HG03064 (cell line): ENCODE results near the gene SEMA3C.
"Not testable (repeated sequence)": the region's sequence is repeated elsewhere in the genome, so short reads cannot be mapped to it uniquely, and the experiment has no call there.

Experiments used
- ATAC-seq: cut with Tn5 transposase; IDR thresholded peaks from one replicate; pipeline ENCODE4 v1.9.1; 2021; ENCODE audit warnings: low read depth; ENCODE audit not compliant: unreplicated experiment

SEMA3C gene

GRCh38 chr7:80929619-80930018 lies 10.8 kb upstream of the SEMA3C start:
- no peak for ATAC-seq

DNA sequence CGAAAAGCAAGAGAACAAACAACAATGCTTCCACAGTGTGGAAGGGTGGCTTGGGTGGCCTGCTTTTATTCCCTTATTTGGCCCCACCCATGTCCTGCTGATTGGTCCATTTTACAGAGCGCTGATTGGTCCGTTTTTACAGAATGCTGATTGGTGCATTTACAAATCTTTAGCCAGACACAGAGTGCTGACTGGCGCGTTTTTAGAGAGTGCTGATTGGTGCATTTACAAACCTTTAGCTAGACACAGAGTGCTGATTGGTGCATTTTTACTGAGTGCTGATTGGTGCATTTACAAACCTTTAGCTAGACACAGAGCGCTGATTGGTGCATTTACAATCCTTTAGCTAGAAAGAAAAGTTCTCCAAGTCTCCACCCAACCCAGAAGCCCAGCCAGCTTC lies 8.1 kb upstream of the SEMA3C start:
- ATAC-seq = not testable (repeated sequence)

DNA sequence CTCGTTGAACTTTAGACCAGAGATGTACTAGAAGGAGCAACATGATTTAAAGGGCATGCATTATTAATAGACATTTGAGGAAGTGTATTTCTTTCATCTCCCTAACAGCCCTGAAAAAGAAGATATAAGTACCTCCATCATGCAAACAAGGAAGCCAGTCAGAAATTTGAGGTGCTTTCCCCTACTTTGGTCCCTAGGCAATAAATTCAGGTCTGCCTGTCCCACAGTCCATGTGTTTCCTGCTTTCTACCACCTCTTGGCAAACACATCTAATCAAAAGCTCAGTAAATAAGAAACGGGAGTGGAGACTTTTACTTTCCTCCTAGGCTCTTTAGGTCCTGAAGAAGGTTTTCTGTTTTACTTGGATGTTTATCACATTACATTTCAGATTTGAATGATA lies 5.2 kb upstream of the SEMA3C start:
- ATAC-seq = no peak

DNA sequence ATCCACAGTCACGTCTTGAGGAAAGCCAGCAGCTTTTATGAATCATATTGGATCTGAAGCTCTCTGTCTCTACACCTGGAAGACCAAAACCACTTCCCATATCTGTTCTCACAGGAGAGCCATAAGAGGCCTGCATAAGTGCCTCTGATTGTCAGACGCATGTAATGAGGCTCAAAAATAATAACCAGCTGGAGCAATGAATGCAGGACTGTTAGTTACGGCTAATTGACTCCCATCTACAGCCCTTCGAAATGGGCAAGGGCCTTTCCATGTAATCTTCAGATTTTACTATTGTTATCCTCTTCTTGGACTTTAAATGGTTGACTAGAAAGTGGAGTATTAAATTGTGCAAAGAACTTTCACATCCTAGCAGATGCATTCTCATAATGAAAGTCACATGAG lies 4.4 kb upstream of the SEMA3C start:
- ATAC-seq = no peak

GRCh38 chr7:80922253-80923049 lies 3.6 kb upstream of the SEMA3C start:
- ATAC-seq = no peak

GRCh38 chr7:80921130-80921529 lies 2.3 kb upstream of the SEMA3C start:
- ATAC-seq = no peak

- ATAC-seq = no peak
These were observed 452 bp downstream of the SEMA3C start for GRCh38 chr7:80918399-80918798.

GRCh38 chr7:80916770-80917741 lies 1.8 kb downstream of the SEMA3C start:
- no peak for ATAC-seq

DNA sequence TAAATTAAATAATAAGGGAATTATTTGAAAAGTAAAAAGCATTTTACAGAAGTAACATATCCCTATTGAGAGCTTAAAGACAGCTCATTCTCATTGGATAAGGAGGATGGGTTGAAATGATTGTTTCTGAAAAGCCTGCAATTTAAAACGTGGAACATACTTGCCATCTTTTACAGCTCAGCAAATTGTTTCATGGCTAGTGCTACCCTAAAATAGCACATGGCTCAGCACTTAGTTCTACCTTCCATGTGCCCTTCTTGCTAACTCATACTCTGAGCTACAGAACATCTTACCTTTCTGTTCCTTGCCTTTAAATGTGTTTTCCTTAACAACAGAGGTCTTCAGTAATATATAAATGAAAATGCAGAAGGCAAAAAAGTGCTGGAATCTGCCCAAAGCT lies 8.6 kb downstream of the SEMA3C start:
- no peak for ATAC-seq

DNA sequence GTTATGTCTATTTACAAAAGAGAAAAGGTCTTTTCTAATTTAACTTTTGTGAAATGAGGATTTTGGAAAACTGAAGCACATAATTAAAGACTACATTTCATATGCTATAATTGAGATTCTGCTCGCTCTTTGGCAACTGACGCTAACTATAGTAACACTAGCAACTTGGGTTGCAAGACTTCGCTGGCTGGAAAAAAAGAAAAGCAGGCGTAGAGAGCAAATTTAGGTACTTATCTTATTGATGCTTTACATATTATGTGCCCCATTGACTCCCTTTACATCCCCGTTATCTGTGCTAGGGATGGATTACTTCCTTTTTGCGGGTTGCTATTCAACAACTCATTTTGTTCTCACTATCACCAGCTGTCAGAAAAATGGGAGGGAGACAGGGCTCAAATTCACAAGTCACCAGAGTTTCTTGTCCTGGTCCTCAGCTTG lies 10.5 kb downstream of the SEMA3C start:
- no peak for ATAC-seq

DNA sequence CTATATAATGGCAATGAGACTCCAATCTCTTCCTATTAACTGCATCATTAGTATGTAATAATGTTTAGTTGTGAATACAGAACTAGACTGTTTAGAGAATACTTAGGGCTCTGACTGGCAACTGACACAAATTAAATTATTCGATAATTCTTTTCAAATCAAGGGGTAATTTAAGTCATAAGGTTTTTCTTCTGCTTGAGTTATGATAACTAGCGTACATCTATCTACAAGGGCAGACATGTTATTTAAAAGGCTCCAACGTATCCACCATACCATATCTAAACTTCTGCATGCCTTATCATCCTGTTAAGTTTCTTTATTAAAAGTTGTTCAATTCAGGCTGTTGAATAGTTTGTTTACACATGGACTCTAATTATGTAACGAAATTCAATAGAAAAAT lies 11.2 kb downstream of the SEMA3C start:
- ATAC-seq = no peak

DNA sequence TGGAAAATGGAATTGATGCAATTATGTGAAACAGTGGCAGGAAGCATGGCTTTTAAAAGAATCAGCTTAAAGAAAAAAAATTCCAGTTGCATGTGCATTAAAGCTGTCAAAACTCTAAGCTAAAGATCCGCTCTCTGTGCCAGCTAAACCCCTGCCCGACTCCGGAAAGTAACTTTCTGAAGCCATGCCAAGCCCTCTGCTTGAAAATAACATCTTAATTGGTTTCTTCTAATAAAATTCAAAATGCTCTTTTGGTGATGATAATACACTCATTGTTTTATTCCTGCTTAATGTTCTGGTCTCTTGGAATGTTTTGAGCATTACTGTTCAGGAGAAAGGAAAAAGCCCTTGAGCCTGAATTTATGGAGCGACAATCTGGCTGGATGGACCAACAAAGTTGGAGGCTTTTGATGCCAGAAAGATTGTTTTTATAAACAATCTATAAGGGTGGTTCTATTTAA lies 11.7 kb downstream of the SEMA3C start:
- ATAC-seq = no peak

DNA sequence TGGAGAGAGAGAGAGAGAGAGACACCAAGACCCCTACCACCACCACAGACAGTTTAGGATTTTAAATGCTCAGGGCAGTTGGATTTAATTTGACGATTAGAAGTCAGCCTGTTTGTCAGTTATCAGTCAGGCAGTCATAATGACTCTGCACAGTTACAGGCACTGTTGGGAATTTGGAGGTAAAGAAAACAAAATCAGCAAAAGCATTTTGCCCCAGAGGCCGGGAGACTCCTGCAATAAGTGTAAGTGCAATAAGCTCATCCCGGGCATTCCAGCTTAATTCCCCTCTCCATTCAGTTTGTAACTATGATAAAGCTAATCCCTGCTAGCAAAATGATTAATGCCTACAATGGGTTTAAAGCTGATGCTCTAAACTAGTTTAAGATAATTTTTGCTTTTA lies 13.5 kb downstream of the SEMA3C start:
- ATAC-seq = no peak

DNA sequence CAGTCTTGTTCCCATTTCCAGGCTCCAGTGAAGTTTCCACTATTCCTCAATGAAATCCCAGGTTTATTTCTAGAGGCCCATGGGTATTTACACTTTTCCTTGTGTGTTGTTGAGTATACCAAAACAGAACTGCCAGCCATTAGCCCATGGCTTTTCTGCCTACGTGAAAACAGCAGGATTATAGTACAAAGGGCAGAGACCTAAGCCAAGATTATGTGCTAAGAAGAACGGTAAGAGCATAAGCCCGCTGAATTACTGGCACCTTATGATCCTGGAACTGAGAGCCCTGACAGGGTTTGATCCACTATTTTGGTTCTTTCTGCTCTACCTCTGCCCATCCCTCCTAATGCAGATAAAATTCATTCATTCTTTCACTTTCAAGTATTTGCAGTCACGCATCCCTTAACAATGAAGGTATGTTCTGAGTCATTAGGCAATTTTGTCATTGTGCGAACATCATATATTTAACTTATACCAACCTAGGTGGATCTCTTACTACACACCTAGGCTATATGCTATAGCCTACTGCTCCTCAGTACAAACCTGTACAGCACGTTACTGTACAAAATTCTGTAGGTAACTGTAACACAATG lies 16.0 kb downstream of the SEMA3C start:
- no peak for ATAC-seq

- ATAC-seq = no peak
These were observed 16.8 kb downstream of the SEMA3C start for GRCh38 chr7:80902019-80902418.

- no peak for ATAC-seq
These were observed 18.0 kb downstream of the SEMA3C start for GRCh38 chr7:80900583-80901576.

DNA sequence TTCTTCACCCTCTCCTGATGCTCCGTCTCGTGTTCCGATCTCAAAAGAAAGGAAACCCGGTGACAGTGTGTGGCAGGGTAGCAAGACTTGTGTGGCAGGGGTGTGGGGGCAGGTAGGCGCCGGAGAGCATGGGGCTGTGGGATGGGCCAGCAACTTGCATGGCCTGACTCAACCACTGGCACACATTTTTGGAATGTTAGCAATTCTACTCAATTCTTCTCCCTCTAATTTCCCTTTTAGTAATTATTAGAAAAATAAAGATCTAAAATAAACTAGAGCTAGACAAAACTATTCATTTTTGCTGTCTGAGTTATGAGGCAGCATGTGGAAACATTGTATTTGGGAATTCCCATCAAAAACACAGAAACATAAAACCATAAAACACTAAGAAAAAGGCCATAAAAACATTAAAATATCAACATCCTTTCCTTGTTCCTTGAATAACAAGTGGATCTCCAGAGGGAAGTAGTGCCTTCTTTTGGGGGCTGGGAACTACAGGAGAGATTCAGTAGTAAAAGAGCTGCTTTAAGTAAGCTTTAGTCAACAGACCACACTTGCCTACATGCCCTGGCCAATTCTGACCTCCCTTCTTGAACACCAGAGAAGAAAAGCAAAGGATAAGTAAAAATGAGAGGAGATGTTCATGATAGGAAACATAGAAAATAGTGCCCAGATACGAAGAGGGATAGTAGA lies 21.8 kb downstream of the SEMA3C start:
- no peak for ATAC-seq

- no peak for ATAC-seq
These were observed 23.8 kb downstream of the SEMA3C start for GRCh38 chr7:80895056-80895455.

- no peak for ATAC-seq
These were observed 27.6 kb downstream of the SEMA3C start for GRCh38 chr7:80891259-80891544.
